HCT116 (cell line): ENCODE results near the gene DPYD. TPM values are rescaled to one million over a fixed set of nuclear protein-coding genes. Genes with fewer than 3 reads are reported as not detected.

Experiments
- ATAC-seq: fragments of 200-7000 bp; cut with Tn5 transposase; 2 replicates; pipeline ENCODE4 v1.9.1; 2020; ENCODE audit warnings: mild to moderate bottlenecking, moderate library complexity
- BruUV-seq: library from RNA; stranded (reverse); fragments of 400-500 nt; replicated peaks from 2 replicates; lab custom pipeline; 2021; lab: Mats Ljungman, UMichigan
- CTCF ChIA-PET: fragments of 300-600 bp; sonication (Branson Sonifier 250); formaldehyde crosslinking; loops from one replicate; lab custom pipeline; 2021; ENCODE audit warnings: antibody characterized with exemption; lab: Charles Lee
- POLR2A ChIA-PET: fragments of 300-600, 350-600 bp; sonication (Branson Sonifier 250); formaldehyde crosslinking; loops from one replicate; lab custom pipeline; 2021; ENCODE audit warnings: antibody characterized with exemption; lab: Charles Lee
- RAD21 ChIA-PET, 2 experiments: fragments of 300-600 bp; sonication (Branson Sonifier 250); formaldehyde crosslinking; loops; one replicate each; lab custom pipeline; 2023; ENCODE audit warnings: low total read pairs in 2 of 2; ENCODE audit not compliant: uncharacterized antibody in 2 of 2, unreplicated experiment in 2 of 2, low non-redundant PET in 1 of 2; lab: Charles Lee
- DNase-seq: peaks from one replicate; pipeline ENCODE4 v3.0.0-alpha.2; 2010; ENCODE audit warnings: low read depth, low spot score
- H2AFZ ChIP-seq: fragments of 200-600 bp; shearing (Covaris generic), sonication (generic); 2 replicates; pipeline ENCODE4 v1.6.1; 2017; ENCODE audit warnings: low read depth, mixed run types, mixed read lengths, antibody characterized with exemption, low read length; ENCODE audit not compliant: poor library complexity, severe bottlenecking
- H3K27ac ChIP-seq: 2 replicates; pipeline ENCODE4 v1.5.1; 2012; ENCODE audit warnings: low read depth, low read length
- H3K27me3 ChIP-seq: fragments of 200-600 bp; sonication (generic); 2 replicates; pipeline ENCODE4 v1.6.1; 2016; ENCODE audit warnings: mixed run types, low read length, mixed read lengths; ENCODE audit not compliant: insufficient read depth
- H3K36me3 ChIP-seq, 2 experiments: fragments of 200-500 bp in 1 of 2; fragments of 200-600 bp in 1 of 2; sonication (Bioruptor generic) in 1 of 2; sonication (generic) in 1 of 2; 2 replicates each; pipeline versions ENCODE4 v1.5.1 to v1.6.1; 2014 to 2016; ENCODE audit warnings: low read length in 2 of 2, inconsistent platforms in 1 of 2, mixed read lengths in 1 of 2, mixed run types in 1 of 2; ENCODE audit not compliant: insufficient read depth in 2 of 2, control insufficient read depth in 1 of 2
- H3K4me1 ChIP-seq, 2 experiments: fragments of 200-600 bp in 1 of 2; sonication (generic) in 1 of 2; 2 replicates each; pipeline versions ENCODE4 v1.5.1 to v1.6.1; 2012 to 2017; ENCODE audit warnings: low read length in 2 of 2, inconsistent platforms in 1 of 2, mild to moderate bottlenecking in 1 of 2, mixed read lengths in 1 of 2, mixed run types in 1 of 2, moderate library complexity in 1 of 2; ENCODE audit not compliant: insufficient read depth in 2 of 2, control insufficient read depth in 1 of 2
- H3K4me2 ChIP-seq: fragments of 200-600 bp; sonication (generic); 2 replicates; pipeline ENCODE4 v1.6.1; 2017; ENCODE audit warnings: mixed run types, low read length, mixed read lengths
- H3K4me3 ChIP-seq, 2 experiments: fragments of 200-600 bp in 1 of 2; sonication (generic) in 1 of 2; replicated peaks in 1 of 2; 2 replicates each; pipeline ENCODE4 v1.5.1; 2011 to 2016; ENCODE audit warnings: low read length in 2 of 2, control low read depth in 1 of 2, low read depth in 1 of 2, mild to moderate bottlenecking in 1 of 2, mixed read lengths in 1 of 2, mixed run types in 1 of 2
- H3K79me2 ChIP-seq: fragments of 200-600 bp; sonication (generic); 2 replicates; pipeline ENCODE4 v1.6.1; 2017; ENCODE audit warnings: mild to moderate bottlenecking, mixed run types, low read length, moderate library complexity, mixed read lengths; ENCODE audit not compliant: insufficient read depth
- H3K9ac ChIP-seq: fragments of 200-600 bp; sonication (generic); 2 replicates; pipeline ENCODE4 v1.6.1; 2016; ENCODE audit warnings: low read length, mixed read lengths
- H3K9me2 ChIP-seq: fragments of 200-600 bp; sonication (generic), shearing (Covaris generic); 2 replicates; pipeline ENCODE4 v1.6.1; 2017; ENCODE audit warnings: mixed run types, mild to moderate bottlenecking, moderate library complexity; ENCODE audit not compliant: insufficient read depth
- H3K9me3 ChIP-seq, 2 experiments: fragments of 200-500 bp in 1 of 2; fragments of 200-600 bp in 1 of 2; sonication (Bioruptor generic) in 1 of 2; sonication (generic) in 1 of 2; 2 replicates each; pipeline ENCODE4 v1.6.1; 2014 to 2017; ENCODE audit warnings: low read length in 2 of 2, mixed read lengths in 2 of 2, inconsistent platforms in 1 of 2, low read depth in 1 of 2, mild to moderate bottlenecking in 1 of 2, mixed run types in 1 of 2, moderate library complexity in 1 of 2; ENCODE audit not compliant: control insufficient read depth in 1 of 2, insufficient read depth in 1 of 2
- H4K20me1 ChIP-seq: fragments of 200-600 bp; sonication (generic), shearing (Covaris generic); 2 replicates; pipeline ENCODE4 v1.6.1; 2017; ENCODE audit warnings: mixed run types, mild to moderate bottlenecking, moderate library complexity; ENCODE audit not compliant: insufficient read depth
- CBX3 ChIP-seq: IDR thresholded peaks from 2 replicates; pipeline ENCODE4 v1.6.1; 2012; ENCODE audit warnings: low read depth
- CEBPB ChIP-seq: IDR thresholded peaks from 2 replicates; pipeline ENCODE4 v1.6.1; 2012; ENCODE audit warnings: low read depth
- CTCF ChIP-seq, 3 experiments: fragments of 200-600 bp in 1 of 3; sonication (generic) in 1 of 3; IDR thresholded peaks in 2 of 3; conservative IDR thresholded peaks in 1 of 3; 2 replicates each; pipeline ENCODE4 v1.5.1; 2012 to 2017; ENCODE audit warnings: low read depth in 2 of 3, low read length in 2 of 3, antibody characterized with exemption in 1 of 3, borderline replicate concordance in 1 of 3, control low read depth in 1 of 3, mild to moderate bottlenecking in 1 of 3, mixed read lengths in 1 of 3, mixed run types in 1 of 3, moderate library complexity in 1 of 3; ENCODE audit not compliant: insufficient read depth in 1 of 3
- EGR1 ChIP-seq: IDR thresholded peaks from 2 replicates; pipeline ENCODE4 v1.6.1; 2012; ENCODE audit warnings: low read depth
- EZH2 ChIP-seq: fragments of 200-600 bp; sonication (generic); IDR thresholded peaks from 2 replicates; pipeline ENCODE4 v1.6.1; 2017; ENCODE audit warnings: antibody characterized with exemption, mixed run types
- JUND ChIP-seq: IDR thresholded peaks from 2 replicates; pipeline ENCODE4 v1.6.1; 2012
- POLR2A ChIP-seq: IDR thresholded peaks from 2 replicates; pipeline ENCODE4 v1.7.0; 2011; ENCODE audit warnings: borderline replicate concordance; ENCODE audit not compliant: insufficient read depth, insufficient read length; ENCODE audit errors: extremely low read depth
- POLR2AphosphoS5 ChIP-seq: IDR thresholded peaks from 2 replicates; pipeline ENCODE4 v1.6.1; 2011; ENCODE audit warnings: mild to moderate bottlenecking, low read depth, low read length, moderate library complexity
- RAD21 ChIP-seq: IDR thresholded peaks from 2 replicates; pipeline ENCODE4 v1.6.1; 2012; ENCODE audit warnings: low read depth, mild to moderate bottlenecking
- SIN3A ChIP-seq: IDR thresholded peaks from 2 replicates; pipeline ENCODE4 v1.6.1; 2012; ENCODE audit warnings: low read depth
- SP1 ChIP-seq: IDR thresholded peaks from 2 replicates; pipeline ENCODE4 v1.6.1; 2012; ENCODE audit warnings: low read depth
- SRF ChIP-seq: IDR thresholded peaks from 2 replicates; pipeline ENCODE4 v1.6.1; 2012; ENCODE audit warnings: low read depth
- YY1 ChIP-seq: IDR thresholded peaks from 2 replicates; pipeline ENCODE4 v1.6.1; 2011; ENCODE audit warnings: low read length, low read depth, moderate library complexity, mild to moderate bottlenecking; ENCODE audit not compliant: insufficient replicate concordance; ENCODE audit errors: extremely low read depth
- ZNF274 ChIP-seq: fragments of 200-500 bp; sonication (Bioruptor generic); IDR thresholded peaks from 2 replicates; pipeline ENCODE4 v1.6.1; 2014; ENCODE audit warnings: mild to moderate bottlenecking, low read depth, low read length, inconsistent platforms
- intact Hi-C: fragments of 100-400 bp; cut with micrococcal nuclease; formaldehyde crosslinking; loops from 2 replicates; pipeline ENCODE4 v1.10.0; 2022
- total RNA-seq: library from RNA; stranded (reverse); gene quantifications from one replicate; pipeline ENCODE4 v1.2.1, GENCODE V29; 2021; ENCODE audit not compliant: unreplicated experiment
- TF ChIP-seq, protein P1 (sequence below): IDR thresholded peaks from 2 replicates; pipeline ENCODE4 v1.6.1; 2012; ENCODE audit warnings: low read depth

DPYD gene
- total RNA-seq, 1 experiment from 2014 or later, result 1.7 TPM

DNA sequence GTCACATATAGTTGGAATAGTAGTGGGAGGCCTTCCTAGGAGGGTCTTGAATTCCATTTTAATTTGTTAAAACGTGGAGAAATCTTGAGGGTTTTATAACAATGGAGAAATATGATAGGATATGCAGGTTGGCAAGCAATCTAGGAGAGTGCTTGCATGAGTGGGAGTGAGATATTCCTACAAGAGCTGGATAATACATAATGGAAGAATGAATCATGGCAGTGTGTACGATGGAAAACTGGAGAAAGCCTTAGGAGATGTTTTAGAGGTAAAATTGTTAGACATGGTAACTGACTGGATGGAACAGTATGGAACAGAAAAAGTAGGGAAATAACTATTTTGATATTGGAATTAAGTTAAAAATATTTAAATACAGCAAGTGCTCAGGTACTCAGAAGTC, 846.9 kb downstream of the DPYD start:
- Histone ChIP-seq H3K9me2 (no peaks in the 10 kb centered on the region), H3K36me3 (no peaks in the 10 kb centered on the region), H3K27me3 (no peaks in the 10 kb centered on the region), H3K9ac (no peak overlapping the region), H3K4me3 (no peak overlapping the region), H3K79me2 (no peaks in the 10 kb centered on the region), H4K20me1 (no peaks in the 10 kb centered on the region), H3K27ac (no peak overlapping the region), H3K4me1 (no peaks in the 10 kb centered on the region), H3K4me2 (no peak overlapping the region), H3K9me3 (no peaks in the 10 kb centered on the region), H2AFZ (no peak overlapping the region)
- no TSS peak for BruUV-seq
- ChIA-PET RAD21 (no interaction called here), POLR2A (no interaction called here), CTCF (no interaction called here)
- TF ChIP-seq JUND, result no peak
- TF ChIP-seq CTCF (IDR thresholded peaks at IDR 0.05 in 2 of 3, conservative IDR thresholded peaks at IDR 0.05 in 1 of 3; ENCODE audit: borderline replicate concordance in 1 of 3, insufficient read depth in 1 of 3, low read depth in 2 of 3, low read length in 2 of 3), result no peak
- TF ChIP-seq ZNF274, result no peak
- TF ChIP-seq EZH2, result no peak
- TF ChIP-seq, protein P1, sequence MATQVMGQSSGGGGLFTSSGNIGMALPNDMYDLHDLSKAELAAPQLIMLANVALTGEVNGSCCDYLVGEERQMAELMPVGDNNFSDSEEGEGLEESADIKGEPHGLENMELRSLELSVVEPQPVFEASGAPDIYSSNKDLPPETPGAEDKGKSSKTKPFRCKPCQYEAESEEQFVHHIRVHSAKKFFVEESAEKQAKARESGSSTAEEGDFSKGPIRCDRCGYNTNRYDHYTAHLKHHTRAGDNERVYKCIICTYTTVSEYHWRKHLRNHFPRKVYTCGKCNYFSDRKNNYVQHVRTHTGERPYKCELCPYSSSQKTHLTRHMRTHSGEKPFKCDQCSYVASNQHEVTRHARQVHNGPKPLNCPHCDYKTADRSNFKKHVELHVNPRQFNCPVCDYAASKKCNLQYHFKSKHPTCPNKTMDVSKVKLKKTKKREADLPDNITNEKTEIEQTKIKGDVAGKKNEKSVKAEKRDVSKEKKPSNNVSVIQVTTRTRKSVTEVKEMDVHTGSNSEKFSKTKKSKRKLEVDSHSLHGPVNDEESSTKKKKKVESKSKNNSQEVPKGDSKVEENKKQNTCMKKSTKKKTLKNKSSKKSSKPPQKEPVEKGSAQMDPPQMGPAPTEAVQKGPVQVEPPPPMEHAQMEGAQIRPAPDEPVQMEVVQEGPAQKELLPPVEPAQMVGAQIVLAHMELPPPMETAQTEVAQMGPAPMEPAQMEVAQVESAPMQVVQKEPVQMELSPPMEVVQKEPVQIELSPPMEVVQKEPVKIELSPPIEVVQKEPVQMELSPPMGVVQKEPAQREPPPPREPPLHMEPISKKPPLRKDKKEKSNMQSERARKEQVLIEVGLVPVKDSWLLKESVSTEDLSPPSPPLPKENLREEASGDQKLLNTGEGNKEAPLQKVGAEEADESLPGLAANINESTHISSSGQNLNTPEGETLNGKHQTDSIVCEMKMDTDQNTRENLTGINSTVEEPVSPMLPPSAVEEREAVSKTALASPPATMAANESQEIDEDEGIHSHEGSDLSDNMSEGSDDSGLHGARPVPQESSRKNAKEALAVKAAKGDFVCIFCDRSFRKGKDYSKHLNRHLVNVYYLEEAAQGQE, result no peak
- no peak for TF ChIP-seq CBX3
- TF ChIP-seq YY1, result no peak
- TF ChIP-seq SIN3A, result no peak
- no peak for TF ChIP-seq SRF
- no peak for TF ChIP-seq POLR2AphosphoS5
- no peak for TF ChIP-seq SP1
- TF ChIP-seq CEBPB, result no peak
- TF ChIP-seq RAD21, result no peak
- TF ChIP-seq POLR2A, result no peak
- TF ChIP-seq EGR1, result no peak
- intact Hi-C loops, result no loop called here
- no peak for DNase-seq
- no peak for ATAC-seq
